Raji (cell line): ENCODE results near the gene DNAJC21.
A peak's percentile ranks its signal among the peaks of the same experiment; 100 is the strongest.

Experiments used
- POLR2A ChIP-seq: IDR thresholded peaks from 2 replicates; pipeline ENCODE4 v1.6.1; 2011; ENCODE audit warnings: low read depth, low read length, control low read depth; ENCODE audit not compliant: insufficient read depth

The DNAJC21 gene

GRCh38 chr5:34929134-34929719 is at the start of gene DNAJC21:
Gene DNAJC21, plus strand, starts transcription at chr5:34929559. Its CDS starts 261 bp downstream, at chr5:34929820.
- peak; percentile 61 for TF ChIP-seq POLR2A

DNA sequence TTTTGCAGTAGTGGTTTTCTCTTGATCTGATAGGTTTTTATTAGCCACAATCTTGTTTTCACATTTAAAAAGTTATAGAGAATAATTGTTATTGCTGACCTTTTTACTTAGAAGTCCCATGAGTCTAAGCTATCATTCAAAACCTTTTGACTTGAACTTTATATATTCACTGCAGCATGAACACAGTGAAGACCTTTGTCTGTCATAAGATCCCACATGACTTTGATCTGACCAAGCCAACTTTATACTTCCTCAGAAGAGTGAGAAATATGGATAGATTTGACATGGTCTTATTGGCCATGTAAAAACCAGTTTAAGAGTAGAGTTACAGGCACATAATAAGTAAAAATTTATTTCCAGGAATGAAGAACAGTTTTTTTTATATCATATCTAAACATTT is 48.1 kb upstream of the DNAJC21 start:
- TF ChIP-seq POLR2A = no peak

GRCh38 chr5:34886392-34887119 is 42.8 kb upstream of the DNAJC21 start:
- no peak for TF ChIP-seq POLR2A

GRCh38 chr5:34889394-34889793 is 40.0 kb upstream of the DNAJC21 start:
- no peak for TF ChIP-seq POLR2A

DNA sequence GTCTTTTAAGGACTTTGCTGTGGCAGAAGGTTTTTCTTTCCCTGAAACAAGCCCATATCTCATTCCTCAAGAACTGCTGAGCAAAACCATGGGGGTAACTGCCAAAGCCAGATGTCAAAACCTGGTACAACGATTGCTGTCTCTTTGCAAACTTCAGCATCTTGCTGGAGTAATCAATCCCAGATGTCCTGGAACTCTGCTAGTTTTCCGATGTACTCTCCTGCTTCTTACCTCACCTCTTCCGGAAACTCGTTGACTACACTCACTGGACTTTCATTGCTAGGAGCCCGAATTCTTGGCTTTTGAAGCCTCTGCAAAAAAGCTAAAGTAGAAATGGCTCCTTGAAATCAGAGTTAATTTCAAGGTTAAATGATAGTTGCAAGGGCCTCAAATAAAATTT is 37.4 kb upstream of the DNAJC21 start:
- TF ChIP-seq POLR2A = no peak

GRCh38 chr5:34892414-34892813 is 36.9 kb upstream of the DNAJC21 start:
- TF ChIP-seq POLR2A = no peak

DNA sequence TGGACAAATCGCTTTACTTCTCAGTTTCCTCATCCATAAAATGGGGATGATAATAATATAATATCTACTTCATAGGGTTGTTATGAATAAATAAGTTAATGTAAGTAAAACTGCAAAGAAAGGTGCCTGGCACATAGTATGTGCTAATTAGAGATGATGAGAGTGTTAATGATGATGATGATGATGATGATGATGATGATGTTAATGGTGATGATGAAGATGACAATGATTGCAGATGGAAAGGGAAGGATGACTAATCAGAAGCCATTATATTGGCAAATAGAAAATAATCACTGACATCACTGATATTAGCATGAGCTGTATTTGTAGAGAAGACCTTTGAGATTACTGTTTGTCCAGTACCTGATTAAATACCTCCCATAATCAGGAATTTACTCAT is 34.6 kb upstream of the DNAJC21 start:
- TF ChIP-seq POLR2A = no peak

- TF ChIP-seq POLR2A = no peak
These were observed 33.5 kb upstream of the DNAJC21 start for GRCh38 chr5:34895641-34896419.

DNA sequence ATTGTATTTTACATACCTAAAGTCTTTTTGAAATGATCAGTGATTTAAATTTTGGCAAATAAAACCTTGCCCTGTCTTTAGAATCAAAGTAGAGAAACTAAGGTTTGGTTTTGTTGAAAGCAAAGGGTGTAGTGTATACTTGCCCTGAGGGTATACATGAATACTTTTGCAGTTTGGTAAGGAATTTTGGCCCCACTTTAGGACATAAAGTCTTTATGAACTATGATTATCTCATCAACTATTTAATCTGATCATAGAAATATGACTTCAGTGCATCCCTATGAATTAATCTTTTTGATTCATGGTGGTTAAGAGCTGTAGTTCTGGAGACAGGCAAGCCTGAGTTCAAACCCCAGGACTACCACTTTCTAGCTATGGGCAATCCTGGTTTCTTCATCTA is 31.7 kb upstream of the DNAJC21 start:
- TF ChIP-seq POLR2A = no peak

GRCh38 chr5:34898258-34898895 is 31.0 kb upstream of the DNAJC21 start:
- no peak for TF ChIP-seq POLR2A

- no peak for TF ChIP-seq POLR2A
These were observed 30.3 kb upstream of the DNAJC21 start for GRCh38 chr5:34899066-34899465.

DNA sequence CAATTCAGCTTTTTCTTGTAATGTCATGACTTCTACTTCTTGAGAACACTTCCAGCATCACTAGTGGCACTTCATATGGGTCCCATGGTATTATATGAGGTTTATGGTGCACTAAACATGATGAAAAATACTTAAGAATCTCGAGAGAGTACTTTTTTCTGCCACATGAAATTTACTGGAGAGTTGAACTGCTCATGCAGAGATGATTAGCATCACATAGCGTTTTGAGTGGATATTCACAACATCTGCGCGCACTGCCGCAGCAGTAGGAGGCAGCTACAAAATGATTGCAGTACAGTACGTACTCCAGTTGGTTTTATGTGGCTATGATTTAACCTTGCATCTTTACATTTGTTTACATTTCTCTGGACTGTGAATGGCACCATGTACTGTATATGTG is 28.7 kb upstream of the DNAJC21 start:
- TF ChIP-seq POLR2A = no peak

- no peak for TF ChIP-seq POLR2A
These were observed 26.1 kb upstream of the DNAJC21 start for GRCh38 chr5:34903260-34903659.

- TF ChIP-seq POLR2A = no peak
These were observed 23.8 kb upstream of the DNAJC21 start for GRCh38 chr5:34905564-34905963.

DNA sequence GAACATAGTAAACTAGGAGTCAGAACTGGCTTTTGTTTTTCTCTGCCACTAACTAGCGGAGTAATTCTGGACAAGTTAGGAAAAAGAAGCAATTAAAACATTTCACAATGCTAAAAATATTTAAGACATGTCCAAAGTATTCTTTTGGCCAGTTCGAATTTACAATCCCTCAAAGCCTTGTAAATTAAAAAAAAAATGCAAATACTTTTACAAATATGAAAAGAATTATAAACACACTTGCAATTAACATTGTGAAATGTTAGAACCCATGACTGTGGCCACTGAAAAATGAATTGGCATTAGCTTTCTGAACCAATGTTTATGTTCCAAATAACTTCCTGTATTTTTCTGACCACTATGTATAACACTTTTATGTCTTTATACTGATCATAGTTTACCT is 16.3 kb upstream of the DNAJC21 start:
- TF ChIP-seq POLR2A = no peak
